ENCODE measurements around the gene FAM3A.
A peak's percentile ranks its signal among the peaks of the same experiment; 100 is the strongest.

Gene FAM3A

DNA sequence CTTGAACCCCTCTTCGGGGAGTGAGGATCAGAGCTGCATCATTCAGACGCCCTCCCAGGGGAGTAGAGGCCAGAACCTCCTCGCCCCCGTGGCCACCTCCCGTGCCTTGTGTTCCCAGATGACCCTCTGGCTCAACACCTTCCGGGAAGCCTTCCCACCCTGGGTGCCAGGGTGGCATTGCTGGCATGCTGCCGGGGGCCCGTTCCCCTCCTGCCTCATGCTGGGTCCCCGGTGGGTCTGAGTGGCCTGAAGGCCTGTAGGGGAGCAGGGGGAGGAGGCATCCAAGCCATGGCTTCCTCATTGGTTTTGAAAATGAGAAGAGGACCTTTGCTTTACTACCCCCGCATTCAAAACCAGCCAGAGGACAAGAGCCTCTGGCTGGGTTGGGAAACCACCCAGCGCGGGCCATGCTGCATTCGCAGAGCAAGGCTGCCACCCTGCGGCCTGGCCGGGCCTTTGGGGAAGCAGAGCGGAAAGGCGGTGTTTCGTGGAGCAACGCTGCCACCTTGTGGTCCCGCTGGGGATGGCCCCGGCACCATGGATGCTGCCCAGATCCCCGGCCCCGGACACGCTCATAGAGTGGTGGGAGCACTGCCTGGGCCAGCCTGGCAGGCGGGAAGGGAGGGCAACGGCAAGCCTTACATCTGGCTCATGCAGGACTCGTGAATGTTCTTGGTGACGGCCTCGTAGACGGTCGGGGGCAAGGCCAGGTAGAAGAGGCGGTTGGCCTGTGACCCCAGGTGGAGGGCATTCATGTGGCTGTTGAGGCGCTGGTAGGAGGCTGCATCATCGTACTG lies 18.7 kb upstream of the FAM3A start:
- DNase-seq, result peak; percentile 1

DNA sequence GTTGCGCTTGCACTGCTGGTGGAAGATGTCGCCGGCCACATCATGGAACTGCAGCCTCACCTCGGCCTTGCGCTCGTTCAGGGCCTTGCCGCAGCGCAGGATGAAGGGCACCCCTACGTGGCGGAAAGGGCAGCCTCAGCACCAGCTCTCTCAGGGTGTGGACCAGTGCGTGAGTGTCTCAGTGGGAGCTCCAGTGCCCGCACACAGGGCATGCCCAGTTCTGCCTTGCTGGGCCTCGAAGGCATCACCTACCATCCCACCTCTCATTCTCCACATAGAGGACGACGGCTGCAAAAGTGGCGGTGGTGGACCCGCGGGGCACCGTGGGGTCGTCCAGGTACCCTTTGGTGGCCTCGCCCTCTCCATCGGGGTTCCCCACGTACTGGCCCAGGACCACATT lies 16.7 kb upstream of the FAM3A start:
- no peak for DNase-seq

DNA sequence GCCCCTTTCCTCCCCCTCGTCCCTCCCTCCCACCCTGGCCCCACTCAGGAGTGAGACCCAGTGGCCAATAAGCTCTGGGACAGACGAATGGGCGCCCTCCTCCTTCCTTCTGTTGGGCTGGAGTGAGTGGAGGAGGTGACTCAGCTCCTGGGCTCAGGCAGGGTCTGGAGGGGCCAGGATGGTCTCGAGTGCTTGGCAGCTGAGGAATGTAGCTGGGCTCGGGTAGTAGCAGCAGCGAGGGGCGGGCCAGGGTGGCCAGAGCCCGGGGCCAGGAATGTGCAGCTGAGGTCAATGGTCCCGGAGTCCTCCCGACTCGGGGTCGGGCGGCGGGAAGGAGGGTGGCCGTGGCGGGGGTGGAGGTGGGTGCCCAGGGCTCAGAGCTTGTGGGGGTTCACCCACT lies 15.6 kb upstream of the FAM3A start:
- DNase-seq, result no peak

DNA sequence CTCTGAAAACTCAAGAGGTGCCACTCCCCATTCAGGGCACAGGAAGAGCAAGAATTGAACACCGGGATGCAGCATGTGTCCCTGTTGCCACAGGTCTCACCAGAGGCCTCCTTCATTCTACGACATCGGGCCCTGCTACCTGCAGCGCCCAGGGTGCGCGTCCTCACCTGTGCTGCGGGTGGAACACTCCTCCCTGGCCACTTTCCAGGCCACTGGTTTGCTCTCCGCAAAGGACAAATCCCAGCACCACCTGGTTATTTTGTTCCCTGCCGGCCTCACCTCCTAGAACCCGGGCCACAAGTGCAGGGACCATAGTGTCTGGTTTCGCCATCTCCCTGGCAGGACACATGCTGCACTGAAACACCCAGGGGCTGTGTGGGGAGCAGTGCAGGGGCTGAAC lies 14.3 kb upstream of the FAM3A start:
- no peak for DNase-seq

DNA sequence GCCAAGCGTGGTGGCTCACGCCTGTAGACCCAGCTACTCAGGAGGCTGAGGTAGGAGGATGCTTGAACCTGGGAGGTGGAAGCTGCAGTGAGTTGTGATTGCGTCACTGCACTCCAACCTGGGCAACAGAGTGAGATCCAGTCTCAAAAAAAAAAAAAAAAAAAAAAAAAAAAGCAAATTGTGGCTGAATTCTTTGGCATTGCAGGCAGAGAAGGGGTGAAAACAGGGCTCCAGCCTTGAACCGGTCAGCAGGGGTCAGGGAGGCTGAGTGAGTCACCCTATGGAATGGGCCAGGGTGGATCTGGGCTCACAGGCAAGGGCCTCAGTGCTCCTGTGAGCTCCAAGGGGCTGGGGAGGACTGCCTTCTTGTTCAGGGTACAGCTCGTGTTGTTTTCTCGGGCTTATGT lies 13.2 kb upstream of the FAM3A start:
- DNase-seq, result no peak

DNA sequence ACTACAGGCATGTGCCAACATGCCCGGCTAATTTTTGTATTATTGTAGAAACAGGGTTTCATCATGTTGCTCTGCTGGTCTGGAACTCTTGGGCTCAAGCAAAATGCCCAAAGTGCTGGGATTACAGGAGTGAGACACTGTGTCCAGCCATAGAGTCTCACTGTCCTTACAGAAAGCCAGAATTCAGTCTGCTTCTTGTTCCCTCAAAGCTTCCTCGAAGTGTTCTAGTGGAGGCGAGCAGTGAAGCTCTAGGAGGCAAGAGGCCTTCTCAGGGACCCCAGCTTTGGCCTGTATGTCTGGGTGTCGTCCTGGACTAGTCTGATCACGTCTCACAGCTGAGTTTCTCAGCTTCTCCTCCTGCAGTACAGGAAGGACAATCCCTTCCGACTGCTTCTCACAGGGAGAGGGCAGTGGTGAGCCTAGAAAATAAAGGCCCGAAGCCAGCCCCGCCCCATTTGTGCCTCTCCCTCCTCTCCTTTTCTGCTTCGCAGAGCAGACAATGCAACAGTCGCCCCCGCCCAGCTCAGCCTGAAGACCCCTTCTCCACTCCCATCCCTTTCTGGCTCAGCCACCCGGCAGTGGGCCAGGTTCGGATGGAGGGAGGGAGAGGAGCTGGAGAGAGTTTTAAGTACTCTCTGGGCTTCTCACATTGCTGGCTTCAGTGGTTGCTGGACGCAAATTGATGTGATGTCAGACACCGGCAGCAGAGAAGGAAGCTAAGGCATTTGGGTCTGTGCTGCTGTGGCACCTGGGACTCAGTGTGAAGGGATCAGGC lies 11.1 kb upstream of the FAM3A start:
- peak; percentile 43 for DNase-seq

DNA sequence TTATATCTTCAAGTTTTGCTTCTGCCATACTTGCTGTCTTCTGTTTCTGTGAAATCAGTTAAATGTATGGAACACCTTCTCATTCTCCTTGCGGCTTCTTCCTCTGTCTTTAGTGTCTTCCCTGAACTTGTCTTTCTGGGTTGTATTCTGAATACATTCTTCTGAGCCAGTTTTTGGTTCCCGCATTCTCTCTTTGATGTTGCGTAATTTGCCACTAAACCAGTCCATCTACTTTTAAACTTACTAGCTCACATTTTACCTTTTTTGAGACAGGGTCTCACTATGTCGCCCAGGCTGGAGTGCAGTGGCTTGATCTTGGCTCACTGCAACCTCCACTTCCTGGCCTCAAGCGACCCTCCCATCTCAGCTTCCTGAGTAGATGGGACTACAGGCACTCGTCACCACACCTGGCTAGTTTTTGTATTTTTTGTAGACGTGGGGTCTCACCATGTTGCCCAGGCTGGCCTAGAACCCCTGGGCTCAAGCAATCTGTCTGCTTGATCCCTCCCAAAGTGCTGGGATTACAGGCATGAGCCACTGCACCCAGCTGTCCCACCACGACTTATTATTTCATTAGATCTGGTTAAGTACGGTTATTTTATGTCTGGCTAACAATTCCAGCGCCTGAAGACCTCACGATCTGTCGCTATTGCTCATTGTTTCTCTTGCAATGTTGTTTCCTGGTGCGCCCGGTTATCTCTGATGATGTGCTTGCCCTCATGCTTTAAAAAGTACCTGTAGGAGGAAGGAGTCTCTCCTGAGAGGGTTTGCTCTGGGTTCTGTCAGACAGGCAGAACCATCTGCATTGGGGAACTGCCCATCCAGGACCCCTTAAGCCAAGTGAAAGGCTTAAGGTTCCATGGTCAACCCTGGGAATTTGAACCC lies 9.8 kb upstream of the FAM3A start:
- DNase-seq, result no peak

DNA sequence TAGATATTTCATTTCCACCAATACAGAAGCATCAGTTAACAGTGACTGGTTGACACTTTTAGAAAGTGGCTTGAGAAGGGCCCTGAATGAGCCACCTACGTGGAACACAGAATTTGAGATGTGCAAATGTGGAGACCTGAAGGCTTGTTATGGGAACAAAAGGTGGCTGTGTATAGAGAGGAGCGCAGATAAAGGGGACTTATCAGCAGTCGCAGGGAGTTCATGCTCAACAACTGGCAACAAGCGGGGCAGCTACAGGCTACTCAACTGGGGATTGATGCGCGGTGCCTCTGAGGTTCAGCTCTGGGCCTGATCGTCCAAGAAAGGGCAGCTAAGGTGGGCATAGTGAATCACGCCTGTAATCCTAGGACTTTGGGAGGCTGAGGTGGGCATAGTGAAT lies 3.4 kb upstream of the FAM3A start:
- no peak for DNase-seq

DNA sequence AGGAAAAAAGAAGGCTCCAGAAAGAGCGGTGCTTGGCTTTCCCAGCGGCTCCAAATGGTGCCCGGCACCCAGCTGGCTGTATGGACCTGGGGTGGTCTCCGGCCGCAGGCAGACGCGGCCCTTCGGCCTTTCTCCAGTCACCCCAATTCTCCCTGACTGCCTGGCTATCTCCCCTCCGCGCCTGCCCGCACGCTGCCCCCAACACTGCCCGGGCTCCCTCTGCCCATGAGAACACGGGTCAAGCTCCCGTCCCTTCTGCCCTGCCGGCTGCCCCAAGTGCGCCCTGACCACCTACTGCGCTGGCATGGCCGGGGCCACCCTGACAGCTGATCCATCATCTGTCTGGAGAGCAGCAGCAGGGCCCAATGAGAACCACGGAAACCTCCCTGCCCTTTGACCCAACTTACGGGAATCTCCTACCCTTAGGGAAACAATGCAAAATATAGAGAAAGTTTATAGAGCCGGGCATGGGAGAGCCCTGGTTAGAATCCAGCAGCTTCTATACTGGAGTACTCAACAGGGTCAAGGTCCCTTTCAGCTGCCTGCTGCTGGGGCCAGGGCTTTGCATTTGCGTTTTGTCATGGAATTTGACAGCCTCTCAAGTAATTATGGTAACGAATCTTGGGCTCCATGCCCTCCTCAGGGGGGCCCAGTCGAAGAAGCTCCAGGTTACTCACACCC lies 1.2 kb upstream of the FAM3A start:
- DNase-seq, result no peak

DNA sequence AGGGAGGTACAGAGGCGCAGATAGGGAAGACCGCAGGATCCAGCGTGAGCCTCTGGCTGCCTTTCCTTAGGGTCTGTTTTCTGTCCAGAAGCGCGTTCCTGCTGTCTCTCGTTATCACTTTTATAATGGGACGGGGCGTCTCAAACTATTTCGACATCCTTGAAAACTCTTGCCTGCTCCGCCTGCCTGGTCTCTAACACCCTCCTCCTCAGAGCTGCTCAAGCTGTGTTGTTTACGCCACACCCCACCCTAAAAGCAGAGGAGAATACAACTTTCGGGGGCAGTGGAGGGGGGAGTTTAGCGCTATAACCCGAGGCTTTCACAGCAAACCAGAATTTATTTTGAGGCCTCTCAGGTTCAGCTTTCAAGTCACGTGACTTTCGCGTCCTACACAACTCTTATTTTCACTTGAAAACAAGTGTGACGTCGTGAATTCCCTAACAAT lies 646 bp upstream of the FAM3A start:
- no peak for DNase-seq

DNA sequence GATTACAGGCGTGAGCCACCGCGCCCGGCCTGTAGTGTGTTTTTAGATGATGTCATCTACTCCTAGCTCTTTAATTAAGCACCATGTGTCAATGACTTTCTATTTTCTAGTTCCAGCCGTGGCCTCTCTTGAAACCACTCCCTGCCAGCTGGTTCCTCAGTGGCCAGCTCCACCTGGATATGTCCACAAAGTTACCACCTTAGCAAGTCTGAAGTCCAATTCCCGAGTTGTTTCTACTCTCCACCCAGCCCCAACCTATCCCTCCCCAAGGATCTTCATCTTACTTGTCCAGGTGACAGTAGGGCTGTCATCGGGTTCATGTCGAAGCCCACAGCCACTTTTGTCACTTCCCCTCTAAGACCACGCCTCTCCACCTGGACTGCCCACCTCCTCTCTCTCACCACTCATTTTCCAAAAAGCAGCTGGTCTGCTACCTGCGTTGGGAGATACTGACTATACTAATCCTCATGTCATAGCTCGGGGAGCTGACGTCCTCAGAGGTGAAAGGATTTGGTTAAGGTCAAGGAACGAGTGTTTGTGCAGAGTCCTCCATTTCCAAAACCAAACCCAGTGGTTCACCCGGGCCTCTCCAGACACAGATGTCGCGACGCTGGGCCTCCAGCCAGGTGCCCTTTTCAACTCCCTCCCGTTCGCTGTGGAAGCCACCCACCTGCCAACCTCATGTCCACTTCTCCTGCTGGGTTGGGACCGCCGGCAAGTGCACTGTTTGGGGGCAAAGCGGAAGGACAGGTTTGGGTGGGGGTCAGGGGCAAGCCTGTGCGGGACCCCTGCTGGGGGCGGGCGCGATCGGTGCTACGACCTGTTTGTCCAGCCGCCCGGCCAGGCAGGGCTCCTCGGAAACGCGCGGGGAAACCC lies 704 bp downstream of the FAM3A start:
- DNase-seq, result no peak

DNA sequence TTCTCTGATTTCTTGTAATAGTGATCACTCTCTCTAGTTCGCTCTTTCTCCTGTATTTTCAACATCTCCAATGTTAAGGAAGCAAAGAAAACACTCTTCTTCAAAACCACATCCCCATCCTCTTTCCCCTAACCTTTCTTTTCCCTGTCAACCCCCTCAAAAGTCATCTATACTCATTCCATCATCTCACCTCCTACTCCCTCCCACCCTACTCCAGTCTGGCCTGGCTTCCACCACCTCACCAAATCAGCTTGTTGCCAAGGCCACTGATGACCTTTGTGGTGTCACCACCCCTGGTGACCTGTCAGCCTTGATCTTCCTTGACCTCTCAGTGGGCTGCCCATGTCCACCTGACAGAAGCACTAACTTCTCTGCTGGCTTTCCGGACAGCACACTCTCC lies 2.3 kb downstream of the FAM3A start:
- no peak for DNase-seq

DNA sequence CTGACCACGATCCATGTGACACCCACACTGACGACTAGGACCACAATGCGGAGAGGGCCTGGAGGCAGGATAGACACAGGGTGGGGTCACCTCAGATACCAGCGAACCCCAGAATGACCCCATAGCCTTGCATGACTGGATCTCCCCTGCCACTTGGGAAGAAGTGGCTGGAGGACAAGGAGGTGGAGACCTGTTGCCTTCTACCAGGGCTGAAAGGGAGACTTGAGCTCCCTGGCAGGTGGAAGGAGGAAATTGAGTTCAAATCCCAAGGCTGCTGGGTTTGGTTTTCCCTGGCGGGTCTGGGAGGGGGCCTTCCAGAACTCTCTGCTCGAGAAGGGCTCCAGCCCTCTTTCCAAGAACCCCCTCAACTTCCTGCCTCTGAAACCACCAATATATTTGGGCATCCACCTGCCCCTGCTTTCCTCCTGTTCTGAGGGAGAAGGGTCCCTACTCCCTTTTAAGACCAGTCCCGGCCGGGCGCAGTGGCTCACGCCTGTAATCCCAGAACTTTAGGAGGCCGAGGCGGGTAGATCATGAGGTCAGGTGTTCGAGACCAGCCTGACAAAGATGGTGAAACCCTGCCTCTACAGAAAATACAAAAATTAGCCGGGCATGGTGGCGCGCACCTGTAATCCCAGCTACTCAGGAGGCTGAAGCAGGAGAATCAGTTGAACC lies 3.0 kb downstream of the FAM3A start:
- DNase-seq, result no peak

DNA sequence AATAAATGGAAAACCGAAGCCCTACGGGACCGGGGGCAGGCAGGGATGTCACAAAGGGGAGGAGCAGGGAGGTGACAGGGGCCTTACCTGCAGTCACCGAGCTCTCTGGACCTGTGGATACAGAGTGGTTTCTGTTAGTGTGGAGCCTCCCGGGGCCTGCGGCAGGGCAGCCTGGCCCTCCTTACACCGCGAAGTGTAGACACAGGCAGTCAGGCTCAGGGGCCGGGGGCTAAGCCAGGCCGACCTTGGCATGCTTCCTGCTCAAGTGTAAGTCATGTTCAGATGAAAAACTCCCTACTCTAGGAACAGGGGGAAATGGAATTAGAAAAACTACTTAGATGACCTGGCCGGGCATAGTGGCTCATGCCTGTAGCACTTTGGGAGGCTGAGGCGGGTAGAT lies 4.3 kb downstream of the FAM3A start:
- no peak for DNase-seq

DNA sequence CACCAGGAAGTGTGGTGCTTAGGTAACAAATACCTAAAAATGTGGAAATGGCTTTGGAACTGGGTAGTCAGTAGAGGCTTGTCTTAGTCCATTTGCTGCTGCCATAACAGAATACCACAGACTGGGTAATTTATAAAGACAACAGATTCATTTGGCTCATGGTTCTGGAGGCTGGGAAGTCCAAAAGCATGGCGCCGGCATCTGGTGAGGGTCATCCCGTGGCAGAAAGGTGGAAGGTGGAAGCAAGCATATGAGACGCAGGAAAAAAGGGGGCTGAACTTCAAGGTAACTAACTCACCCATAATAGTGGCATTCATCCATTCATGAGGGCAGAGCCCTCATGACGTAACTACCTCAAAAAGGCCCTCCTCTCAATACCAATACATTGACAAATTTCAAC lies 6.6 kb downstream of the FAM3A start:
- no peak for DNase-seq

DNA sequence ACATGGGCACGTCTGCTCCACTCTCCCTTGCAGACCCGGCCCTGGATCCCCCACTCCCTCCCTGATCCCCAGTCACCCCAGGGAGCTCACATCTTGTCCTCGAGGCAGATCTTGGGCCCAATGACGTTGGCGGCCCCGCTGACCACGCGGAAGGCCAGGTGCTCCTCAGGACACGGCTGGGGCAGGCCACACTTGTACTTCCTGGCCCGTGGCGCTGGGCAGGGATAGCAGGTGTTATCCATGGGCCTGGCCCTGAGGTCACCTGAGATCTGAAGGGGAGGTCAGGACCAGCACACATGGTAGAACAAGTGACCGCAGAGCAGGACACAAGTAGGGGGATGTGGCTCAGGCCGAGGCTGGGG lies 7.7 kb downstream of the FAM3A start:
- no peak for DNase-seq

DNA sequence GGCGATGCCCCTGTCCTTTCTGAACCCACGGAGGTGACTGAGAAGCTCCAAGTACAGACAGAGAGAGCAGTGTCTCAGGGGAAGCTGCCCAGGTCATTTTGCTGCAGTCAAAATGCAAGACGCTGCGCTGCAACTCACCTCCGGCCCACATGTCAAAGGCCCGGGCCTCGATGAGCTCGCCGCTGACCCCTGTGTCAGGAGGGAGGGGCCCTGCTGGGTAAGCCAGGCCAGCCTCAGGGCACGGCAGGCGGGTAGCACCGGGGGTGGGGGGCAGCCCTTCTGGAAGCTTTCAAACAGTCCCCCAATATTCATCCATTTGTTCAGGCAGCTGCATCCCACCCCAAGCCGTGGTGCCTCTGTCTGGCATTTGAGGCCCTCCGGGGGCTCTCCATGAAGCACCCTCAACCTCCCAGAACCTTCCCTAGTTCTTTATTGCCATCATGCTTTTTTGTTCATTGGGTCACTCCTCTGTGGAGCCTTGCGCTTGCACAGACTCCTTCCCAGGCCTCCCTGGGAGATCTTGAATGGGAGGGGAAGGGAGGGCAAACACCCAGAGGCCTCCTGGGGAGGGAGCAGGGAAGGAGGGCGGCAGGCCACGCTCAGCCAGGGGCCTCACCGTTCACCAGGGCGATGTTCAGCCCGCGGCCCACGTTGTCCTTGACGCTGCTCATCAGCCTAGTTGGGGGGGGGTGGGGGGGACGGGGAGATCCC lies 8.2 kb downstream of the FAM3A start:
- DNase-seq, result no peak

DNA sequence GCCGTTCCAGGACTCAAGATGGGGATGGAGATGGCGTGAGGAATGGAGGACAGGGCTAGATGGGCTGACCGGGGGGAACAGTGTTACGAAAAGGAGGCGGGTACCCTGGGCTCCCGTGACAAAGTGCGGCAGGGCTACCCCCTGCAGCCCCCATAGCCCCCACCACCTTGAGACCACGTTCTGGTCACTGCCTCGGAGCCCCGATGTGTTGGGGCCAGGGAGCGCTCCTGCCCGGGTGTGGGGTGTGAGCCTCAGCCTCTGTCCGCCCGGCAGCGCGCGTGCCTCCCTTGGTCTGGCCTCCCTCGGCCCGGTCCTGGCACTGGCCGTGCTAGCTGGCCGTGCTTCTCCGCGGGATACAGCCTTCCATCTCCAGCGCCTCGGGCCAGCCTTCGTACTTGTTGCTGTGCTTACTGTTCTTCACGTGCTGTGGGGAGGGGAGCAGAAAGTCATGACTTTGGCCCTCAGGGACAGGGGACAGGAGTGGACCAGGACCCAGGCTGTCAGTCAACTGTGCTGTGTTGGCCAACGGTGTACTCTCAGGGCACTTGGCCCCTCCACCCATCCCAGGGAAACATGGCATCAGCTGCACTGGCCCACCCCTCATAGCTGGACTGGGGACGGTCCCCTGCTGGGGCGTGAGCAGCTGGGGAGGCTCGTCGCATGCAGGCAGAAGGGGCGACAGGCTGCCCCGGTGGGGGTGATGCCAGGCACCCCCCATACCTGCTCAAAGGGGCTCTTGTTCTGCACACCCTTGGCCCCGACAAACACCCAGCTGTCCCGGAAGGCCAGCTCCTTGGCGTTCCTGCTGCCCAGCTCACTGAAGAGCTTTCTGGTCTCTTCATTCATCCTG lies 9.3 kb downstream of the FAM3A start:
- no peak for DNase-seq

DNA sequence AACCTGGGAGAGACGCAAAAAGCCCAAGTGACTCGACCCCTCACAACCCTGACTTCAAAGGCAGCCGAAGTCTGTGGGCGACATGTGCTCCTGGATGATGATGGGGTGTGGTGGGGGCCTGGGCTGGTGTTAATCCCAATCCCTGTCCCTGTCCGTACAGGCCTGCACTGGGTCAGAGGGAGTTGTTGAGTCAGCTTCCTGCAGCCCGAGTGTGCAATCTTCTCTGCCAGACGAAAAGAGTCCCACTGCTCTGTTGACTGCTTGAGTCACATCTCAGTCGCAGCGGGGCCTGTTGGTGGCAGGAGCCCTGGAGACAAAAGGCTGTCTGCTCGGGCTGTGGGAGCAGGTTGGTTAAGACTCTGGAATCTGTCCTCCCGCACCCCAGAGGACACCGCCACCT lies 10.3 kb downstream of the FAM3A start:
- no peak for DNase-seq

DNA sequence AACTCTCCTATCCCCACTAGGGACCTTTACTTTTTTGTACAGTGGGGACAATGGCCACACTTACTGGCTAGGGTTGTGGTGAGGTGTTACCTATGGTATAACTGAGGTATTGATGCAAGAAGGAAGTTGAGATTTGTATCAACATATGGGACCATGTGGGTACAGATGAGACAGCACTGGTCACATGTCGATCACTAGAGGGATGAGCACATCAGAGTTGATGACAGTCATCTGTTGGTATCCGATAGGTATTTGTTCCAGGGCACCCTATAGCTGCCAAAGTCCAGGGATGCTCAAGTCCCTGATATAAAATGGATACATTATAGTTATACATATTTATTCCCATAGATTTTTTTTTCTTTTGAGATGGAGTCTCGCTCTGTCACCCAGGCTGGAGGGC lies 13.0 kb downstream of the FAM3A start:
- DNase-seq, result no peak
